A549 (cell line): ENCODE data around the gene UBA3.

Experiments used
- POLR2AphosphoS2 ChIP-seq: conservative IDR thresholded peaks from 2 replicates; pipeline ENCODE4 v1.6.1; 2012; ENCODE audit warnings: low read length, improper control_type of control experiment, inconsistent platforms
- RCOR1 ChIP-seq: fragments of 150-350 bp; IDR thresholded peaks from 2 replicates; pipeline ENCODE4 v1.6.1; 2014; ENCODE audit warnings: antibody characterized with exemption, low read length, low read depth
- TF ChIP-seq, protein P1 (sequence below): fragments of >200 bp; sonication (Bioruptor Twin); formaldehyde crosslinking; IDR thresholded peaks from 3 replicates; pipeline ENCODE4 v1.5.1; 2016
- TF ChIP-seq, protein P2 (sequence below): IDR thresholded peaks from 2 replicates; pipeline ENCODE4 v1.6.1; 2012

- TF ChIP-seq, protein P1, sequence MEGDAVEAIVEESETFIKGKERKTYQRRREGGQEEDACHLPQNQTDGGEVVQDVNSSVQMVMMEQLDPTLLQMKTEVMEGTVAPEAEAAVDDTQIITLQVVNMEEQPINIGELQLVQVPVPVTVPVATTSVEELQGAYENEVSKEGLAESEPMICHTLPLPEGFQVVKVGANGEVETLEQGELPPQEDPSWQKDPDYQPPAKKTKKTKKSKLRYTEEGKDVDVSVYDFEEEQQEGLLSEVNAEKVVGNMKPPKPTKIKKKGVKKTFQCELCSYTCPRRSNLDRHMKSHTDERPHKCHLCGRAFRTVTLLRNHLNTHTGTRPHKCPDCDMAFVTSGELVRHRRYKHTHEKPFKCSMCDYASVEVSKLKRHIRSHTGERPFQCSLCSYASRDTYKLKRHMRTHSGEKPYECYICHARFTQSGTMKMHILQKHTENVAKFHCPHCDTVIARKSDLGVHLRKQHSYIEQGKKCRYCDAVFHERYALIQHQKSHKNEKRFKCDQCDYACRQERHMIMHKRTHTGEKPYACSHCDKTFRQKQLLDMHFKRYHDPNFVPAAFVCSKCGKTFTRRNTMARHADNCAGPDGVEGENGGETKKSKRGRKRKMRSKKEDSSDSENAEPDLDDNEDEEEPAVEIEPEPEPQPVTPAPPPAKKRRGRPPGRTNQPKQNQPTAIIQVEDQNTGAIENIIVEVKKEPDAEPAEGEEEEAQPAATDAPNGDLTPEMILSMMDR = no peak
- no peak for TF ChIP-seq POLR2AphosphoS2
- TF ChIP-seq RCOR1 = no peak
- TF ChIP-seq, protein P2, sequence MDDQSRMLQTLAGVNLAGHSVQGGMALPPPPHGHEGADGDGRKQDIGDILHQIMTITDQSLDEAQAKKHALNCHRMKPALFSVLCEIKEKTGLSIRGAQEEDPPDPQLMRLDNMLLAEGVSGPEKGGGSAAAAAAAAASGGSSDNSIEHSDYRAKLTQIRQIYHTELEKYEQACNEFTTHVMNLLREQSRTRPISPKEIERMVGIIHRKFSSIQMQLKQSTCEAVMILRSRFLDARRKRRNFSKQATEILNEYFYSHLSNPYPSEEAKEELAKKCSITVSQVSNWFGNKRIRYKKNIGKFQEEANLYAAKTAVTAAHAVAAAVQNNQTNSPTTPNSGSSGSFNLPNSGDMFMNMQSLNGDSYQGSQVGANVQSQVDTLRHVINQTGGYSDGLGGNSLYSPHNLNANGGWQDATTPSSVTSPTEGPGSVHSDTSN = no peak
Observed at GRCh38 chr3:69012100-69012799, 67.9 kb downstream of the UBA3 start.
